Measurements from ENCODE around the gene TRMT2A.

The TRMT2A gene

DNA sequence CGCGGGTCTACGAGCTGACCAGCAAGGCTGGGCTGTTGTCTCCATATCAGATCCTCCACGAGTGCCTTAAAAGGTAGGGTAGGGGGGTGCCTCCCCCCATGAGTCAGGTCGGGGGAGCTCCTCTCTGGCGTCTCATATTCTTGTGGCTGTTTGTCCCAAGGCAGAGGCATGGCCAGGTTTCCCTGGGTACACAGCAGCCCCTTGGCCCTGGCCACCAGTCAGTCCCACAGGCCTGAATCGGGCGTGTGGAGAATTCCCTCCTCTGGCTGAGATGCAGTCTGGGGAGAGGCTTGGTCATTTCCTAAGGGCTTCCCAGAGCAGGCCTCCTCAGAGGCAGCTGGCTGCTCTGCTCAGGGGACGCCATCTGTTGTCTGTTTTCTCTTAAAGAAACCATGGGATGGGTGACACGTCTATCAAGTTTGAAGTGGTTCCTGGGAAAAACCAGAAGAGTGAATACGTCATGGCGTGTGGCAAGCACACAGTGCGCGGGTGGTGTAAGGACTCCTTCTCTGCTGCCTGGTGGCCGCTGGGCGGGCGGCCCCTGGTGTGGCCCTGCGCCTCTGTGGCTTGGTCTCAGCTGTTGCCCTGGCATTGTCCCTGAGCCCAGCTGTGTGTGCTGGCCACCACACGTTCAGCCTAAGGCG lies 10.7 kb downstream of the TRMT2A start:
- no peaks in the 10 kb centered on the region for H3K4me1 ChIP-seq (ENCODE audit: control insufficient read depth in 2 of 2, insufficient read depth in 2 of 2, low read length in 2 of 2)
- H3K9me3 ChIP-seq (ENCODE audit: control insufficient read depth in 2 of 2, low read length in 2 of 2), result no peaks in the 10 kb centered on the region
- H3K4me3 ChIP-seq (ENCODE audit: low read length in 2 of 2), result no peak overlapping the region
- no peaks in the 10 kb centered on the region for H3K27me3 ChIP-seq (ENCODE audit: control insufficient read depth in 2 of 2, insufficient read depth in 2 of 2, low read length in 2 of 2)
- H3K27ac ChIP-seq (ENCODE audit: low read depth in 2 of 2, low read length in 2 of 2), result no peak overlapping the region
- H3K36me3 ChIP-seq (ENCODE audit: control insufficient read depth in 2 of 2, insufficient read depth in 2 of 2, low read length in 2 of 2), result peaks cover 48 to 75% of the 10 kb centered on the region in 2 donors
- no peak overlapping the region for H3K9ac ChIP-seq (ENCODE audit: low read depth in 1 of 2, low read length in 2 of 2)

DNA sequence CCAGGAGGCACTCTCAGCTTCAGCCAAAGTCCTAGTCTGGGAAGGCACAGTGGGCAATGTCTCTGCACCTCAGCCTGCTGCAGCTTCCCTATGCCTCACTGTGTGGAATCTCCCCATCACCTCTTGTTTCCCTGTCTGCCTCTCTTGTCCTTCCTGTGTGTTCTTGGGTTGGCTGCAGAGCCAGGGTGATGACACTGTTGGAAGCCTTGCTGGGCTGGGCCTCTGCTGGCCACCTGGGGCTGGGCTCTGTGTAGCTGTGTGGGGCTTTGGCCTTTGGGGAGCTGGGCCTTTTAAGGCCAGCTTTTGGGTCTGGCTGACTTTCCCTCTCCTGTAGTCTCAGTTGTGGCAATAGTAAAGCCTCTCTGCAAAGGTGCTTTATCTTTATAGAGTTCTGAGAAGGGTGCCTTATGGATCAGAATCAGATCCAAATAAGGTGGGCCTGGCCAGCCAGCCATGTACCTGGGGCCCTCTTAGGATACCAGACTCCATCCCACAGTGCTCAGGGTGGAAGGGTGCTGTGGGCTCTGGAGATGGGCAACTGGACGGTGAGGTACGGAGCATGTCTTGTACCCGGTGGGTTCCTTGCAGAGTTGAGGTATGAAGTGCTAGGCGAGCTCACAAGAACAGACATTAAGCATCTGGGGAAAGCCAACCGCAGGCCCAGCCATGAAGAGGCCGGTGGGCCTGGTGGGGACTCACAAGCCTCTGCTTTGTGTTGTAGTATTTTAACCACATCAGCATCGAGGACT lies 11.4 kb downstream of the TRMT2A start:
- H3K36me3 ChIP-seq (ENCODE audit: control insufficient read depth in 2 of 2, insufficient read depth in 2 of 2, low read length in 2 of 2), result peaks cover 50 to 69% of the 10 kb centered on the region in 2 donors
- no peak overlapping the region for H3K4me3 ChIP-seq (ENCODE audit: low read length in 2 of 2)
- no peaks in the 10 kb centered on the region for H3K4me1 ChIP-seq (ENCODE audit: control insufficient read depth in 2 of 2, insufficient read depth in 2 of 2, low read length in 2 of 2)
- no peak overlapping the region for H3K9ac ChIP-seq (ENCODE audit: low read depth in 1 of 2, low read length in 2 of 2)
- H3K27ac ChIP-seq (ENCODE audit: low read depth in 2 of 2, low read length in 2 of 2), result no peak overlapping the region
- no peaks in the 10 kb centered on the region for H3K9me3 ChIP-seq (ENCODE audit: control insufficient read depth in 2 of 2, low read length in 2 of 2)
- H3K27me3 ChIP-seq (ENCODE audit: control insufficient read depth in 2 of 2, insufficient read depth in 2 of 2, low read length in 2 of 2), result no peaks in the 10 kb centered on the region

DNA sequence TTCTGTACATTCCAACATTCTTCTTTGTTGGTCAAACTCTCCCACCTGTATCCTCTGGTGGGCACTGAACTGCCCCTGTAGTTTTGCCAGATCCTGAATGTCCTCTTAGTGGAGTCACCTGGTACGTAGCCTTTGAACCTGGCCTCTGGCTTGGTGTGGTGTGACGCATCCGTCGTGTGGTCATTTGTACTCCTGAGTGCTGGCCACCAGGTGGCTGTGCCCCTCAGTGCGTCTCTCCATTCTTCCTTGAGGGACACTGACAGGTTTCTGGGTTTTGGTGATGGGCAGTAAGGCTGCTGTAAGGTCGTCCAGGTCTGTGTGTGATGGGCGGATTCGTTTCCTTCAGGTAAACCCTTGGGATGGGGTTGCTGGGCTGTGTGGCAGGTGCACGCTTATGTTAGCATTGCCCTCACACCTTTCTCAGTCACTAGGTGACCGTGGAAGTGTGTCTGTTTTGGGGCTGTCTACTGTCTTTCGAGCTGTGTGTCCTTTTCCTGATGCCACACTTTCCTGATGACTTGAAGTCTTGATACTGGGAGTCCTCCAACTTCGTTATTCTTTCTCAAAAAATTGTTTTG lies 14.7 kb downstream of the TRMT2A start:
- peaks cover 47 to 68% of the 10 kb centered on the region in 2 donors for H3K36me3 ChIP-seq (ENCODE audit: control insufficient read depth in 2 of 2, insufficient read depth in 2 of 2, low read length in 2 of 2)
- no peak overlapping the region for H3K9ac ChIP-seq (ENCODE audit: low read depth in 1 of 2, low read length in 2 of 2)
- H3K4me3 ChIP-seq (ENCODE audit: low read length in 2 of 2), result no peak overlapping the region
- H3K9me3 ChIP-seq (ENCODE audit: control insufficient read depth in 2 of 2, low read length in 2 of 2), result no peaks in the 10 kb centered on the region
- no peaks in the 10 kb centered on the region for H3K27me3 ChIP-seq (ENCODE audit: control insufficient read depth in 2 of 2, insufficient read depth in 2 of 2, low read length in 2 of 2)
- no peaks in the 10 kb centered on the region for H3K4me1 ChIP-seq (ENCODE audit: control insufficient read depth in 2 of 2, insufficient read depth in 2 of 2, low read length in 2 of 2)
- no peak overlapping the region for H3K27ac ChIP-seq (ENCODE audit: low read depth in 2 of 2, low read length in 2 of 2)

DNA sequence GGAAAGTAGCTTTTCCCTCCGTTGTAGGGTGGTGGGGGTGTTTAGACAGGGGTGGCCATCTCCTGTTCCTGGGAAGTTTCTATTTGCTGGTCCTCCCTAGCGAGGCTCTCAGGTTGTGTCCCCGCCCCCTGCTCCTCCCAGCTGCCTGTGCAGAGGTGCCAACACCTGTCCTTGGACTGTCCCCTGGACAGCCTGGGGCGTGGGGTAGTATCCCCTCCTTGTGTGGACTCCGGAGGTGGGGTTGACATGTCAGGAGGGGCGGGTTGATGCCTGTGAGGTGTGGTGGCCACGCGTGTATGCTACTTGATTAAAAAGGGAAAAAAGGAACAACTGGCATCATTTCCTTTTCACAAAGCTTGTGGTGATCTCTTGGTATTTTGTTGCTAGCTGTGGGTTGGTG lies 15.4 kb downstream of the TRMT2A start:
- Histone ChIP-seq H3K9me3 (ENCODE audit: control insufficient read depth in 2 of 2, low read length in 2 of 2) (no peaks in the 10 kb centered on the region), H3K27me3 (ENCODE audit: control insufficient read depth in 2 of 2, insufficient read depth in 2 of 2, low read length in 2 of 2) (no peaks in the 10 kb centered on the region), H3K4me3 (ENCODE audit: low read length in 2 of 2) (no peak overlapping the region), H3K27ac (ENCODE audit: low read depth in 2 of 2, low read length in 2 of 2) (no peak overlapping the region), H3K4me1 (ENCODE audit: control insufficient read depth in 2 of 2, insufficient read depth in 2 of 2, low read length in 2 of 2) (no peaks in the 10 kb centered on the region), H3K36me3 (ENCODE audit: control insufficient read depth in 2 of 2, insufficient read depth in 2 of 2, low read length in 2 of 2) (peaks cover 46 to 67% of the 10 kb centered on the region in 2 donors), H3K9ac (ENCODE audit: low read depth in 1 of 2, low read length in 2 of 2) (no peak overlapping the region)

DNA sequence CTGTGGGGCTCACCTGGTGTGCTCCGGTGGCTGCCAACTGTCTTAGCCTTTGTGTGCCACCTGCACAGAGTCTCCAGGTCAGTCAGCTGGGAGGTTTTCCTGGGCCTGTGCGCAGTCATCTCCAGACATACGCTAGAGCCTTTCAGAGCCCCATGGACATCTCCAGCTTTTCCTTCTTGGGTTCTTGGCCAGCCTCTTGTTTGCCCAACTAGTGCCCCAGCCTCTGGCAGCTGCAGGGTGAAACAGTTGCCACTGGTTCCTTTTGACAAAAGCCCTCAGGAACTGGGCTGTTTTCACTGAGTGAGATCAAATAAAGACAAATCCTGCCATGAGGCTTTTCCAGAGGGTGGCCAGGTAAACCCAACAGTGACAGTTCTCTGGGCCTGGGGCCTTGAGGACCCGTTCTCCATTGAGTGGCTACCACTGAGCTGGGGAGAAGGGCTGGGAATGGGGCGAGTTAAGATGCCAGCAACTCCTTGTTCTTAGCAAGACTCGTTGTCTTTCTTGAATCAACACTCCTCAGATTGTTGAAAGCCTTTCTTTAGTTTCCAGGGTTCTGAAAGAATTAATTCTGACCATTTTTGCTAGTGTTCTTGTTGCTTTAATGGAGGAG lies 17.8 kb downstream of the TRMT2A start:
- Histone ChIP-seq H3K36me3 (ENCODE audit: control insufficient read depth in 2 of 2, insufficient read depth in 2 of 2, low read length in 2 of 2) (peaks cover 58 to 67% of the 10 kb centered on the region in 2 donors), H3K9me3 (ENCODE audit: control insufficient read depth in 2 of 2, low read length in 2 of 2) (no peaks in the 10 kb centered on the region), H3K27ac (ENCODE audit: low read depth in 2 of 2, low read length in 2 of 2) (no peak overlapping the region), H3K4me1 (ENCODE audit: control insufficient read depth in 2 of 2, insufficient read depth in 2 of 2, low read length in 2 of 2) (no peaks in the 10 kb centered on the region), H3K27me3 (ENCODE audit: control insufficient read depth in 2 of 2, insufficient read depth in 2 of 2, low read length in 2 of 2) (no peaks in the 10 kb centered on the region), H3K4me3 (ENCODE audit: low read length in 2 of 2) (no peak overlapping the region), H3K9ac (ENCODE audit: low read depth in 1 of 2, low read length in 2 of 2) (no peak overlapping the region)

DNA sequence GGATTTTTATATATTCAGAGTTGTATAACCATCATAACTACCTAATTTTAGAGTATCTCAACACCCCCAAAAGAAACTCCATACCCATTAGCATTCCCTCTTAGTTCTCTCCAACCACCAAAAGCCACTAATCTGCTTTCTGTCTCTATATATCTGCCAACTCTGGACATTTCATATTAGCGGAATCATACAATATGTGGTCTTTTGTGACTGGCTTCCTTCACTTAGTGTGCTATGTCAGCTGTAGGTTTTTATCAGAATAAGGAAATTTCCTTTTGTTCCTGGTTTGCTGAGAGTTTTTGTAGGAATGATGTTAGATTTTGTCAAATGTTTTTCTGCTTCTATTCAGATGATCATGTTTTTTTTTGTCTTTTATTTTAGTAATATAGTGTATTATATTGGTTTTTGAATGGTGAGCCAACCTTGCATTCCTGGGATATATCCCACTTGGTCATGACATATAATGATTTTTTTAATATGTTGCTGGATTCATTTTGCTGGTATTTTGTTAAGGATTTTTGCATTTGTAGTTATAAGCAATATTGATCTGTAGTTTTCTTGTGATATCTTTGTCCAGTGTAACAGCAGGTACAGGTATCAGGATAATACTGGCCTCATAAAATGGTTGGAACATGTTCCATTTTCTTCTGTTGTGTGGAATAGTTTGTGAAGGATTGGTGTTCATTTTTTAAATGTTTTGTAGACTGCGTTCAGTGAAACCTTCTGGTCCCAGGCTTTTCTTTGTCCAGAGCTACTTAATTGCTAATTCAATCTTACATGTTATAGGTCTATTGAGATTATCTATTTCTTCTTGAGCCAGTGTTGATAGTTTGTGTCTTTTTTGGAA lies 20.2 kb downstream of the TRMT2A start:
- Histone ChIP-seq H3K36me3 (ENCODE audit: control insufficient read depth in 2 of 2, insufficient read depth in 2 of 2, low read length in 2 of 2) (peaks cover 76 to 78% of the 10 kb centered on the region in 2 donors), H3K4me1 (ENCODE audit: control insufficient read depth in 2 of 2, insufficient read depth in 2 of 2, low read length in 2 of 2) (no peaks in the 10 kb centered on the region), H3K27me3 (ENCODE audit: control insufficient read depth in 2 of 2, insufficient read depth in 2 of 2, low read length in 2 of 2) (no peaks in the 10 kb centered on the region), H3K4me3 (ENCODE audit: low read length in 2 of 2) (no peak overlapping the region), H3K9ac (ENCODE audit: low read depth in 1 of 2, low read length in 2 of 2) (no peak overlapping the region), H3K9me3 (ENCODE audit: control insufficient read depth in 2 of 2, low read length in 2 of 2) (no peaks in the 10 kb centered on the region), H3K27ac (ENCODE audit: low read depth in 2 of 2, low read length in 2 of 2) (no peak overlapping the region)

DNA sequence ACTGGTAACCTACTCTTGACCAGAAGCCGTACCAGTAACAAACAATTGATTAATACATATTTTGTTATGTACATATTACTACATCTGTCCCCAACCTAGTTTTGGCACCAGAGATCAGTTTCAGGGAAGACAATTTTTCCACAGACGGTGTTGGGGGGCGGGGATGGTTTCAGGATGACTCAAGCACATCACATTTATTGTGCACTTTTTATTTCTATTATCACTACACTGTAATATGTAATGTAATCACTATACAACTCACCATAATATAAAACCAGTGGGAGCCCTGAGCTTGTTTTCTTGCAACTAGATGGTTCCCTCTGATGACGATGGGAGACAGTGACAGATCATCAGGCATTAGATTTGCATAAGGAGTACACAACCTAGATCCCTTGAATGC lies 21.5 kb downstream of the TRMT2A start:
- Histone ChIP-seq H3K9me3 (ENCODE audit: control insufficient read depth in 2 of 2, low read length in 2 of 2) (no peaks in the 10 kb centered on the region), H3K27ac (ENCODE audit: low read depth in 2 of 2, low read length in 2 of 2) (no peak overlapping the region), H3K9ac (ENCODE audit: low read depth in 1 of 2, low read length in 2 of 2) (no peak overlapping the region), H3K36me3 (ENCODE audit: control insufficient read depth in 2 of 2, insufficient read depth in 2 of 2, low read length in 2 of 2) (peaks cover 80 to 90% of the 10 kb centered on the region in 2 donors), H3K4me3 (ENCODE audit: low read length in 2 of 2) (no peak overlapping the region), H3K4me1 (ENCODE audit: control insufficient read depth in 2 of 2, insufficient read depth in 2 of 2, low read length in 2 of 2) (no peaks in the 10 kb centered on the region), H3K27me3 (ENCODE audit: control insufficient read depth in 2 of 2, insufficient read depth in 2 of 2, low read length in 2 of 2) (no peaks in the 10 kb centered on the region)

DNA sequence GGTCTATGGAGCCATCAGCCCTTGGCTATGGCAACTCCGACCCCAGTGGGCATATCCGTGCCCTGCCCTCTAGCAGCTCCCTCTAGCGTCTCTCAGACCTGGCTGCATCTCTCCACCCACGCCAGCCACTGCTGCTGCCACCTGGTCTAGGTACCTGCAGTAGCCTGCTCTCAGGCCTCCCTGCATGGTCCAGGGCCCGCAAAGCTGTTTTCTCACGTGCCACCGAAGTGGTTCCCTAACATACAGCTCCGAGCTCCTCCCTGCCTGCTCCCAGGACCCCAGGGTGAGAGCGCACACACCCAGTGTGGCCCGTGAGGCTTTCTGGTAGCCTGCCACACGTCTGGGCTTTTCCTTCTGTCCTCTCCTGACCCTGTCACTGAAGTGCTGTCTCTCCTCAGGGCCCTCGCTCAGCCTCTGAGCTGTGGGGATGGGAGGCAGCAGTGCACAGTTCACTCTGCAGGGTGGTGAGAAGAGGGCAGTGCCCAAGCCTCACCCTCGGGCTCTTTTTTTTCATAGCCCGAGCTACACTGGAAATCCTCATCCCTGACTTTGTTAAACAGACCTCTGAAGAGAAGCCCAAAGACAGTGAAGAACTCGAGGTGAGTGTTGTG lies 22.7 kb downstream of the TRMT2A start:
- Histone ChIP-seq H3K27me3 (ENCODE audit: control insufficient read depth in 2 of 2, insufficient read depth in 2 of 2, low read length in 2 of 2) (no peaks in the 10 kb centered on the region), H3K9me3 (ENCODE audit: control insufficient read depth in 2 of 2, low read length in 2 of 2) (no peaks in the 10 kb centered on the region), H3K4me1 (ENCODE audit: control insufficient read depth in 2 of 2, insufficient read depth in 2 of 2, low read length in 2 of 2) (no peaks in the 10 kb centered on the region), H3K4me3 (ENCODE audit: low read length in 2 of 2) (no peak overlapping the region), H3K36me3 (ENCODE audit: control insufficient read depth in 2 of 2, insufficient read depth in 2 of 2, low read length in 2 of 2) (peaks cover 88 to 91% of the 10 kb centered on the region in 2 donors), H3K27ac (ENCODE audit: low read depth in 2 of 2, low read length in 2 of 2) (no peak overlapping the region), H3K9ac (ENCODE audit: low read depth in 1 of 2, low read length in 2 of 2) (no peak overlapping the region)

DNA sequence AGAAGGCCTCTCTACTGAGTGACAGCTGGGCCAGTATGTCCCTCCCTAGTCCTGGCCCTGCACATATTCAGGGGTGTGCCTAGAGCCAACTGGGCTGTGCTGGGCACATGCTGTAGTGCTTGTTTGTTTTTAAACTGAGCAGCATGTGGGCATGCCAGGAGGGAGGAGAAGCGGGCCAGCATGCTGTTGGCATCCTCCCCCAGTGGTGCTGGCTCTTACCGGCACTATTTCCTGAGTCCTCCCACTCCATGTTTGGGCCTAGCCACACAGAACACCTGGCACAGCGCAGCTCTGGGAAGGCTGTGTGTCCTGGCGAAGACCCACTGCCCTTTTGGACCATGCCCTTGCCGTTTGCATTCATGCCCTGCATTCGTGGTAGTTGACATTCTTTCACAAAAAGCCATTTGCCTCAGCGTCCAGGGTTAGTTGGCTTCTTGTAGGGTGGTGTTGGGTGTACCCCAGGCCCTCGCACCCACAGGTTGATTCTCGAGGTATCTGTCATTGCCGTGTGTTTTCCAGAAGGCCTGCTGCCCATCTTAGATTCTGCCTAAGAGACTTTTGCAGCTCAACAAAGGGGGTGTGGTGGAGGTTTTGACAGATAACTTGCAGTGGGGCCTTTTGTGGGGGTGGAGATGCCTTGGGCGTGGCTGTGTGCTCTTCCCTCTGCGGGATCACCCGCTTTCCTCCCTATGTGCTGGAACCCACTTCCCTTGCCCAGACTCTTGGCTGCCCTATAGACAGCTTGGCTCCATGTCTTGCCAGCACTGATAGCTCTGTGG lies 23.4 kb downstream of the TRMT2A start:
- Histone ChIP-seq H3K36me3 (ENCODE audit: control insufficient read depth in 2 of 2, insufficient read depth in 2 of 2, low read length in 2 of 2) (peaks cover 88 to 91% of the 10 kb centered on the region in 2 donors), H3K27ac (ENCODE audit: low read depth in 2 of 2, low read length in 2 of 2) (no peak overlapping the region)

More for the DNA sequence above, 23.4 kb downstream of the TRMT2A start:
- H3K27me3 ChIP-seq (ENCODE audit: control insufficient read depth in 2 of 2, insufficient read depth in 2 of 2, low read length in 2 of 2), result no peaks in the 10 kb centered on the region
- no peak overlapping the region for H3K4me3 ChIP-seq (ENCODE audit: low read length in 2 of 2)
- H3K9ac ChIP-seq (ENCODE audit: low read depth in 1 of 2, low read length in 2 of 2), result no peak overlapping the region
- no peaks in the 10 kb centered on the region for H3K9me3 ChIP-seq (ENCODE audit: control insufficient read depth in 2 of 2, low read length in 2 of 2)
- H3K4me1 ChIP-seq (ENCODE audit: control insufficient read depth in 2 of 2, insufficient read depth in 2 of 2, low read length in 2 of 2), result no peaks in the 10 kb centered on the region

All from mucosa of rectum (tissue), 2 donors.